CD14-positive monocyte (primary cell): ENCODE results near the gene SLC29A1. TPM values are rescaled to one million over a fixed set of nuclear protein-coding genes. Genes with fewer than 3 reads are reported as not detected.

Experiments used
- DNase-seq, 3 donors: peaks; one replicate each; pipeline ENCODE4 v3.0.0-alpha.2; 2011 to 2022
- H2AFZ ChIP-seq: 2 replicates; pipeline ENCODE4 v1.6.0; 2012; ENCODE audit warnings: mild to moderate bottlenecking, low read depth, low read length, inconsistent platforms; ENCODE audit not compliant: insufficient read depth, poor library complexity, severe bottlenecking
- H3K27ac ChIP-seq, 2 donors: 1 replicate in 1 of 2; 2 replicates in 1 of 2; pipeline ENCODE4 v1.5.1; 2012 to 2013; ENCODE audit warnings: low read length in 2 of 2, control low read depth in 1 of 2, inconsistent platforms in 1 of 2, low read depth in 1 of 2, mild to moderate bottlenecking in 1 of 2
- H3K27me3 ChIP-seq, 2 donors: one replicate each; pipeline versions ENCODE4 v1.6.0 to v1.6.1; 2011 to 2013; ENCODE audit warnings: low read length in 2 of 2; ENCODE audit not compliant: control insufficient read depth in 2 of 2, insufficient read depth in 2 of 2
- H3K36me3 ChIP-seq, 2 donors: replicated peaks in 1 of 2; 1 replicate in 1 of 2; 2 replicates in 1 of 2; pipeline versions ENCODE4 v1.5.1 to v1.6.1; 2012 to 2013; ENCODE audit warnings: low read length in 2 of 2, control low read depth in 1 of 2, inconsistent platforms in 1 of 2, mild to moderate bottlenecking in 1 of 2; ENCODE audit not compliant: insufficient read depth in 2 of 2, control insufficient read depth in 1 of 2
- H3K4me1 ChIP-seq, 2 donors: 1 replicate in 1 of 2; 2 replicates in 1 of 2; pipeline versions ENCODE4 v1.5.1 to v1.6.1; 2012 to 2013; ENCODE audit warnings: low read length in 2 of 2, control low read depth in 1 of 2, inconsistent platforms in 1 of 2, mild to moderate bottlenecking in 1 of 2, moderate library complexity in 1 of 2; ENCODE audit not compliant: insufficient read depth in 2 of 2, control insufficient read depth in 1 of 2
- H3K4me2 ChIP-seq: replicated peaks from 2 replicates; pipeline ENCODE3; 2012; ENCODE audit warnings: low read length, moderate library complexity, mild to moderate bottlenecking; ENCODE audit not compliant: poor library complexity, severe bottlenecking; ENCODE audit errors: extremely low read depth
- H3K4me3 ChIP-seq, 3 experiments: fragments of 200-600 bp in 1 of 3; sonication (generic) in 1 of 3; replicated peaks in 1 of 3; 1 replicate in 2 of 3; 2 replicates in 1 of 3; pipeline ENCODE4 v1.5.1; 2011 to 2013; ENCODE audit warnings: low read length in 3 of 3, mild to moderate bottlenecking in 3 of 3, control low read depth in 2 of 3, low read depth in 2 of 3, inconsistent platforms in 1 of 3, moderate library complexity in 1 of 3
- H3K79me2 ChIP-seq: 2 replicates; pipeline ENCODE4 v1.6.0; 2012; ENCODE audit warnings: mild to moderate bottlenecking, control low read depth, inconsistent platforms, low read length, moderate library complexity; ENCODE audit not compliant: insufficient read depth
- H3K9ac ChIP-seq: 2 replicates; pipeline ENCODE4 v1.6.0; 2017; ENCODE audit warnings: low read length, mild to moderate bottlenecking; ENCODE audit not compliant: insufficient read depth, poor library complexity, severe bottlenecking
- H3K9me3 ChIP-seq, 2 donors: replicated peaks in 1 of 2; 1 replicate in 1 of 2; 2 replicates in 1 of 2; pipeline versions ENCODE4 v1.5.1 to v1.6.1; 2012 to 2013; ENCODE audit warnings: low read length in 2 of 2, control low read depth in 1 of 2; ENCODE audit not compliant: control insufficient read depth in 1 of 2, insufficient read depth in 1 of 2
- H4K20me1 ChIP-seq: 2 replicates; pipeline ENCODE4 v1.6.0; 2012; ENCODE audit warnings: mild to moderate bottlenecking, low read length, control low read depth, moderate library complexity; ENCODE audit not compliant: insufficient read depth
- H3K27ac Mint-ChIP-seq, 7 donors: one replicate each; pipeline ENCODE4 v1.8.0; 2020; ENCODE audit warnings: mild to moderate bottlenecking in 7 of 7, mixed read lengths in 7 of 7, moderate library complexity in 6 of 7, inconsistent platforms in 2 of 7
- H3K27me3 Mint-ChIP-seq, 3 donors: one replicate each; pipeline ENCODE4 v1.8.0; 2021 to 2022; ENCODE audit warnings: low read depth in 3 of 3, mild to moderate bottlenecking in 3 of 3, mixed read lengths in 3 of 3, moderate library complexity in 3 of 3, inconsistent platforms in 1 of 3
- H3K36me3 Mint-ChIP-seq, 2 donors: one replicate each; pipeline ENCODE4 v1.8.0; 2020; ENCODE audit warnings: mixed read lengths in 2 of 2, inconsistent platforms in 1 of 2, mild to moderate bottlenecking in 1 of 2
- H3K4me1 Mint-ChIP-seq: one replicate; pipeline ENCODE4 v1.8.0; 2020; ENCODE audit warnings: mild to moderate bottlenecking, mixed read lengths
- H3K4me3 Mint-ChIP-seq, 2 donors: one replicate each; pipeline ENCODE4 v1.8.0; 2020; ENCODE audit warnings: mild to moderate bottlenecking in 2 of 2, mixed read lengths in 2 of 2, moderate library complexity in 1 of 2
- H3K9me3 Mint-ChIP-seq, 7 donors: one replicate each; pipeline ENCODE4 v1.8.0; 2020 to 2022; ENCODE audit warnings: mixed read lengths in 7 of 7, mild to moderate bottlenecking in 6 of 7, moderate library complexity in 6 of 7, inconsistent platforms in 2 of 7
- CTCF ChIP-seq: fragments of 200-600 bp; IDR thresholded peaks from one replicate; pipeline ENCODE4 v1.8.0; 2022; ENCODE audit warnings: antibody characterized with exemption, mild to moderate bottlenecking
- WGBS: methylation state at CpG from one replicate; pipeline ENCODE4 v1.1.5; 2013; ENCODE audit warnings: missing lambda C conversion rate; ENCODE audit not compliant: insufficient coverage; 5-methylcytosine and 5-hydroxymethylcytosine counted together
- intact Hi-C, 2 donors: fragments of 100-400 bp; cut with micrococcal nuclease; formaldehyde crosslinking; loops; one replicate each; pipeline versions ENCODE4 v1.15.0 to v1.15.1; 2023
- polyA plus RNA-seq, 3 donors: library from polyadenylated mRNA; depleted of rRNA in 1 of 3; unstranded in 2 of 3; stranded (reverse) in 1 of 3; fragments of 300-500 nt in 2 of 3; fragments of >200 nt in 1 of 3; fragmentation: Illumina TruSeq in 2 of 3; gene quantifications; 1 replicate in 2 of 3; 2 replicates in 1 of 3; pipeline ENCODE4 v1.2.3, GENCODE V29; 2012 to 2021

The SLC29A1 gene
- polyA plus RNA-seq, 3 donors: 14.3 to 23.2 (median 15.0) TPM

GRCh38 chr6:44262467-44263353, 39.3 kb downstream of the SLC29A1 start:
- Histone ChIP-seq H4K20me1 (peaks cover 76% of the 10 kb centered on the region), H3K4me1 (peaks cover 45 to 67% of the 10 kb centered on the region in 2 donors), H3K9me3 (no peaks in the 10 kb centered on the region), H2AFZ (no peak overlapping the region), H3K27me3 (no peaks in the 10 kb centered on the region), H3K27ac (peak overlapping the region; percentile 96 to 99), H3K4me2 (peak overlapping the region; percentile 98), H3K4me3 (peak overlapping the region; percentile 75 to 99 (median 90)), H3K79me2 (peaks cover 57% of the 10 kb centered on the region), H3K36me3 (peaks cover 44 to 48% of the 10 kb centered on the region in 2 donors), H3K9ac (peak overlapping the region; percentile 96)
- DNase-seq: peak in 1 of 3 donors; percentile 38
- Mint-ChIP-seq H3K27me3 (peaks cover 0 to 6% (median 2%) of the 10 kb centered on the region in 3 donors), H3K4me3 (peak overlapping the region; percentile 99), H3K27ac (peak overlapping the region; percentile 98 to 100 (median 99)), H3K36me3 (peaks cover 44 to 57% of the 10 kb centered on the region in 2 donors), H3K4me1 (peaks cover 67% of the 10 kb centered on the region), H3K9me3 (no peaks in the 10 kb centered on the region)
- WGBS: 58% methylated on average over 3 of the region's 7 CpGs
- TF ChIP-seq CTCF: no peak
- intact Hi-C loops: loop anchor here in 1 of 2 donors (10.0 kb wide), 1 partner anchor 468 kb away; no protein-coding TSS in a partner anchor

- no peak for TF ChIP-seq CTCF
- Histone ChIP-seq H3K79me2 (peaks cover 57% of the 10 kb centered on the region), H3K4me2 (peak overlapping the region; percentile 98), H3K27me3 (peaks cover 0 to 7% of the 10 kb centered on the region in 2 donors), H3K27ac (peak overlapping the region; percentile 96 to 99), H4K20me1 (peaks cover 68% of the 10 kb centered on the region), H3K9me3 (no peaks in the 10 kb centered on the region), H3K36me3 (peaks cover 41% of the 10 kb centered on the region in 2 donors), H2AFZ (no peak overlapping the region), H3K4me1 (peaks cover 37 to 59% of the 10 kb centered on the region in 2 donors), H3K9ac (peak overlapping the region; percentile 96), H3K4me3 (peak overlapping the region; percentile 75 to 99 (median 90))
- 0% methylated on average over 6 of the region's 9 CpGs for WGBS
- Mint-ChIP-seq H3K27ac (peak overlapping the region; percentile 98 to 100 (median 99)), H3K27me3 (peaks cover 3 to 11% (median 8%) of the 10 kb centered on the region in 3 donors), H3K9me3 (no peaks in the 10 kb centered on the region), H3K36me3 (peaks cover 41 to 50% of the 10 kb centered on the region in 2 donors), H3K4me1 (peaks cover 59% of the 10 kb centered on the region), H3K4me3 (peak overlapping the region; percentile 99)
- intact Hi-C loops: loop anchor here in 1 of 2 donors (10.0 kb wide), 1 partner anchor 469 kb away; no protein-coding TSS in a partner anchor
- peak; percentile 81 to 91 (median 83) for DNase-seq
These were observed 40.1 kb downstream of the SLC29A1 start for GRCh38 chr6:44263354-44264100.
